Erythroblast (primary cell): ENCODE measurements around the gene POFUT1.

Experiments used
- DNase-seq, 2 experiments: peaks; one replicate each; lab custom pipeline; 2025; lab: John Stamatoyannopoulos, UW
- GATA1 ChIP-seq: IDR thresholded peaks from 2 replicates; pipeline ENCODE4 v1.6.1; 2011; ENCODE audit warnings: low read depth, mild to moderate bottlenecking, control low read depth, low read length, moderate library complexity
- POLR2A ChIP-seq: IDR thresholded peaks from 2 replicates; pipeline ENCODE4 v1.6.1; 2011; ENCODE audit warnings: mild to moderate bottlenecking, low read length

The POFUT1 gene

DNA sequence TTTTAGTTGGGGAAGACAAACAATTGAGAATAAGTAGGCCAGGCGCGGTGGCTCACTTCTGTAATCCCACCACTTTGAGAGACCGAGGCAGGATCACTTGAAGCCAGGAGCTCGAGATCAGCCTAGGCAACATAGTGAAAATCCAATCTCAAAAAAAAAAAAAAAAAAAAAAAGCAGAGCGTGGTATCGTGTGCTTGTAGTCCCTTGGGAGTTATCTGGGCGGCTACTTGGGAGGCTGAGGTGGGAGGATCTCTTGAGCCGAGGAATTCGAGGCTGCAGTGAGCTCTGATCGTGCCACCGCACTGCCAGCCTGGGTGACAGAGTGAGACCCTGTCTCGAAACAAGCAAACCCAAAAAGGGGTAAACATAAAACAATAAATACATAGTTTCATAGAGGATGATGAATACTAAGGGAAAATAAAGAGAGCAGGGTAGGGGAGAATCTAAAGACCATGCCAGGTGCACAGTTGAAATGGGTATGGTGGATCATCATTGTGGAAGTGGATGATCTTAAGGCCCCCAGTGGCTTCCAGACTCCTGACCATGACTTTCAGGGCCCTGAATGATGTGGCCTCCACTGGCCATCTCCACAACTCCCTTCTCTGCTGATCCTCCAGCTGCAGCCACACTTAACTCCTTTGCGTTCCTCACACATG, 947 bp downstream of the POFUT1 start:
- TF ChIP-seq POLR2A: no peak
- TF ChIP-seq GATA1: no peak
- DNase-seq: no peak

DNA sequence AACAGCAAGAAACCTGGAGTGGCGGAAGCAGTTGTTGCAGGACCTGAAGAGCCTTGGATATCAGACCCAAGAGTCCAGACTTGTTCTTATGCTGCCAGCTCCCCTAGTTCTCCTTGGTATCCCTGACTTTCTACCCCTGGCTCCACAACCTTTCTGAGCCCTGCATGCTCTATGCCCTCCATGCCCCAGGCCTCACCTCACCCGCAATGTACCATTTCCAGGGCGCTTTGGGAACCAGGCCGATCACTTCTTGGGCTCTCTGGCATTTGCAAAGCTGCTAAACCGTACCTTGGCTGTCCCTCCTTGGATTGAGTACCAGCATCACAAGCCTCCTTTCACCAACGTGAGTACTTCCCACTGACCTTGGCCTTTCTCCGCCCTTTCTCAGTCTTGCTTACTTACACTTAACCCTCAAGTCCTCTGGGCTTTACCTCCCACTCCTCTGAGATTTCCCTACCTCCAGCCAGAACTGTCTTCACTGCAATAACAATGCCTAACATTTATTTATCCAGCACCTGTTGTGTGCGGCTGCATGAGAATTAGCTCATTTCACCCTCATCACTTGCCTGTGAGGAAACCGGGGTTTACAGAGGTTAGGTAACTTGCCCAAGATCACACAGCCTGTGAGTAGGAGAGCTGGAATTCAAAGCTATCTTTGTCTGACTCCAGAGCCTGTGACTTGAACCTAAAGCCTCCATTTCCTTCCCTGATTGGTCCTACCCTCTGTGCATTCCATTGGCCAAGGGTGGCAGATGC, 2.3 kb downstream of the POFUT1 start:
- TF ChIP-seq POLR2A: no peak
- no peak for TF ChIP-seq GATA1
- DNase-seq: no peak

DNA sequence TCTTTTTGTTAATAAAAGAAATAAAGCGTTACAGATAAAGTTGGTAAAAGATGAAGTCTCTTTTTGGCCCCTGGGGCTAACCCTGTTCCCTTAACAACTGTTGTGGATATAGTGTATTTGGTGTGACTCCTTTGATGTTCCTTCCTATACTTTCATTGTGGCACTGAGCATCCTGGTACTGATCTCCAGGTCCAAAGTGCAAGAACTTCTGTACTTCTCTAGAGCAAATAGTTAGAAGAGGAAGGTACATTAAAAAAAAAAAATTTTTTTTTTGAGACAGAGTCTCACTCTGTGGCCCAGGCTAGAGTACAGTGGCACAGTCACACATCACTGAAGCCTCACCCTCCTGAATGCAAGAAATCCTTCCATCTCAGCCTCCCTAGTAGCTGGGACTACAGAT, 6.2 kb downstream of the POFUT1 start:
- no peak for TF ChIP-seq POLR2A
- TF ChIP-seq GATA1: no peak
- DNase-seq: no peak

DNA sequence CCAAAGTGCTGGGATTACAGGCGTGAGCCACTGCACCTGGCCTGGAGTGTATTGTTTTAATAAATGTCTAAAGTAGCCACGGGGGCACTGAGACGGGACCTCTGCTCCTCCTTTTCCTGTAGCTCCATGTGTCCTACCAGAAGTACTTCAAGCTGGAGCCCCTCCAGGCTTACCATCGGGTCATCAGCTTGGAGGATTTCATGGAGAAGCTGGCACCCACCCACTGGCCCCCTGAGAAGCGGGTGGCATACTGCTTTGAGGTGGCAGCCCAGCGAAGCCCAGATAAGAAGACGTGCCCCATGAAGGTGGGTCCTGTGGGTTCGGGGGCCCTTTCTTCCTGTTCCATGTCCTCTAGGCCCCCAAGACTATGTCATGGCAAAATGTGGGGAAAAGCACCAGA, 7.5 kb downstream of the POFUT1 start:
- DNase-seq: no peak
- TF ChIP-seq POLR2A: no peak
- TF ChIP-seq GATA1: no peak

DNA sequence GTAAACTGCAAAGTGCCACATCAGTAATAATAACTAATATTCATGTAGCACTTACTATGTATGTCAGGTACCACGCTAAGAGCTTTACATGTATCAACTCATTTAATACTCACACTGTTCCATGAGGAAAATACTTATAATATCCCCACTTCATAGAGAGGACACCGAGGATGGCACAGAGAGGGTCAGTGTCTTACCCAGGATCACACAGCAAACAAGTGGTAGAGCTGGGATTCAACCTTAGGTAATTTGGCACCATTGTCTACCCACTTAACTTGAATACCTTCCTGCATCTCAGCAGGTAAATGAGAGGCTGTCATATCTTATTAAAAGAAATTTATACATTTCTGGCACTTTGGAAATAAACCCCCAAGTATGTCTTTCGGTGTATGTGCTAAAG, 8.0 kb downstream of the POFUT1 start:
- no peak for DNase-seq
- TF ChIP-seq GATA1 (no peak), POLR2A (no peak)

DNA sequence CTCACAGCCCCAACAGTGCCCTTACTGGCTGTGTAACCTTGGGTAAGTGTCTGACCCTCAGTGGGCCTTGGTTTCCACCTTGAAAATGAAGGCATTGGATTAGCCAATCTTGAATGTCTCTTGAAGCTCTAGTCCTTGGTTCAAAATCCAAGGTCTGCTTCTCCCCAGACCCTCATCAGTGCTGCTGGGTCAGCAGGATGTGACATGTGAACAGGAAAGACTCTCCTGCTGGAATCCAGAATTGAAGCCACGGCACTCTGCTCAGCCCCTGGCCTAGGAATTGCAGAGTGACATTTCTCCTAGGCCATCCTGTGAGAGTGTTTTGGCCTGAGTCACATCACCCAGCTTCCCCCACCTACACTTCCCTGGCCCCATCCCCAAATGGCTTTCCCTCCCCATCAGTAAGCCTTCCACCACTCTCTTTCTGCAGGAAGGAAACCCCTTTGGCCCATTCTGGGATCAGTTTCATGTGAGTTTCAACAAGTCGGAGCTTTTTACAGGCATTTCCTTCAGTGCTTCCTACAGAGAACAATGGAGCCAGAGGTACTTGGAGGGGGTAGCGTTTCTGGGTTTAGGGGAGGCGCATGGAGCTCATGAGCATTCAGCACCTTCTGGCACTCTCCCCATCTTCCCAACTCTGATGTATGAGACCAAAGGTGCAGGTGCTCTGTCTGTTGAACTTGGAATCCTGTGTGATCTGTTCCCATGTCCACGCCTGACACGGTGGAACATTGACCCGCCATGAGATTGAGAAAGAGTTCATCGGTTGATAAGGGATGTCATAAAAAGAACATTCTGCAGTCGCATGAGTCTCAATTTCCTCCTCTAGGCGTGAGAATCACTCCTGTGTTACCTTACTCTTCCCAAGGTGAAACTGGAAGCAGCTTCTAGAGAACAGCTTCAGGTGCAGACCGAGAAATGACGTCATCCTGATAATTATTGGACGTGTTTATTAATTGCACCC, 8.8 kb downstream of the POFUT1 start:
- no peak for DNase-seq
- TF ChIP-seq POLR2A: no peak
- no peak for TF ChIP-seq GATA1

DNA sequence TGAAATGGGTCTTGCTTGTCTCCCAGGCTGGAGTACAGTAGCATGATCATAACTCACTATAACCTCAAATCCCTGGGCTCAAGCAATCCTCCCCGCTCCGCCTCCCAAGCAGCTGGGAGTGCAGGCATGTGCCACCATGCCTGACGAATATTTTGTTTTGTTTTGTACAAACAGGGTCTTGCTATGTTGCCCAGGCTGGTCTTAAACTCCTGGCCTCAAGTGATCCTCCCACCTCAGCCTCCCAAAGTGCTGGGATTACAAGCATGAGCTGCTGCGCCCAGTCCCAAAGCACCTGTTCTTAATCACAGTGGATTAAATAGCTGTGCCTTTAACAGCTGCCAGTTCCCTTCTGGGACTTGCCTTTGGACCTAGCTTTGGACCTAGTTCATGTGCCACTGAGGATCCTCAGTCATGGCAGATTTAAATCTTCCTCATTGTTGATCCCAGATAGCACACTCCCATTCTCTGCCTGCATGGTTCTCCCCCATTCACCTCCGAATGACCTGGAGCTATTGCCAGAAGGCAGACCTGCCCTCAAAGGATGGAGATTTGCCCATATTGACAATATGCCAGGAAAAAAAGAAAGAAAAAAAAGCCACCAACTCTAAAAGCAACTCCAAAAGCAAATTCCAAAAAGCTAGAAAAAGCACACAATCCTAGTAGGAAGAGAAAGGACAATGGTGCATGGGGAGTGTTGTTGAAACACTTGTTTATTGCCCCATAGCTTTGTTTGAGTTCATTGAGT, 10.6 kb downstream of the POFUT1 start:
- no peak for TF ChIP-seq GATA1
- no peak for TF ChIP-seq POLR2A
- no peak for DNase-seq

DNA sequence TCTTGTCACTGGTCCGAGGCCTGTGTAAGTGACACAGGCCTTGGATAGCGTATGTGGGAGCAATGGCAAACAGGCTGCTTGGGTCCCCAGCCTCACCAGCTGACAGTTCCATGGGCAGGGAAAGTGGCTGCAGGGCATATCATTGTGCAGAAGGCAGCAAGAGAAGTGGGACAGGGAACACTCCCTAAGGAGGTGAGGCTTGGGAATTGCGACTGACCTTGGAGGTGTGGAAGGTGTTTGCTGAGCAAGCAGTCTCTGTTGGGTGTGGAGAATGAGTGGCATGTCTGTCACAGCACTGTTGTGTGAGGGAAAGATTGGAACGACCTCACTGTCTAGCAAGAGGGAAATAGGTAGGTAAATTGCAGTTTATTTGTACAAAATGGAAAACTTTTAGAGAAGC, 16.8 kb downstream of the POFUT1 start:
- no peak for DNase-seq
- TF ChIP-seq POLR2A (no peak), GATA1 (no peak)

DNA sequence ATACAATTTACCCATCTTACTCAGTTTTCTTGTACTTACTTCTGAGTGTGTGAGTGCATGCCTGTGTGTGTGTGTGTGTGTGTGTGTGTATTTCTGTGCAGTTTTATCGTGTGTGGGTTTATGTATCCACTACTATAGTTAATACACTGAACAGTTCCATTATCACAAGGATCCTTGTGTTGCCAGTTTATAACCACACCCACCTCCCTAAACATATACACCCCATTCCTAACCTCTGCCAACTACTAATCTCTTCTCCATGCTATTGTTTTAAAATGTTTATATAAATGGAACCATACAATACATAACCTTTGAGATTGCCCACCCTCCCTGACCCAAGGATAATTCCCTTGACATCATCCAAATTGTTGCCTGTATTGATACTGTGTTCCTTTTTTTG, 18.7 kb downstream of the POFUT1 start:
- peak; percentile 24 to 51 for DNase-seq
- no peak for TF ChIP-seq POLR2A
- no peak for TF ChIP-seq GATA1

DNA sequence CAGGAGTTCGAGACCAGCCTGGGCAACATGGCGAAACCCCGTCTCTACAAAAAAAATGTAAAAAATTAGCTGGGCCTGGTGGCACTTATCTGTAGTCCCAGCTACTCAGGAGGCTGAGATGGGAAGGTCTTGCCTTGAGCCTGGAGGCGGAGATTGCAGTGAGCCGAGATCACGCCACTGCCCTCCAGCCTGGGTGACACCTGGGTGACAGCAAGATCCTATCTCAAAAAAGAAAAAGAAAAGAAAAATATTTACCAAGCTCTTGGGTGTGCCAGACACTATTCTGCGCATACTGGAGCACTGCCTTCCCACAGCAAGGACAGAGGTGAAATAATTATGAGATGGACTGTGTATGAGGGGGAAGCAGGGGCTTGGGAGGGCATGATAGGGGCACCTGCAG, 19.6 kb downstream of the POFUT1 start:
- DNase-seq: peak in 1 of 2 experiments; percentile 37

DNA sequence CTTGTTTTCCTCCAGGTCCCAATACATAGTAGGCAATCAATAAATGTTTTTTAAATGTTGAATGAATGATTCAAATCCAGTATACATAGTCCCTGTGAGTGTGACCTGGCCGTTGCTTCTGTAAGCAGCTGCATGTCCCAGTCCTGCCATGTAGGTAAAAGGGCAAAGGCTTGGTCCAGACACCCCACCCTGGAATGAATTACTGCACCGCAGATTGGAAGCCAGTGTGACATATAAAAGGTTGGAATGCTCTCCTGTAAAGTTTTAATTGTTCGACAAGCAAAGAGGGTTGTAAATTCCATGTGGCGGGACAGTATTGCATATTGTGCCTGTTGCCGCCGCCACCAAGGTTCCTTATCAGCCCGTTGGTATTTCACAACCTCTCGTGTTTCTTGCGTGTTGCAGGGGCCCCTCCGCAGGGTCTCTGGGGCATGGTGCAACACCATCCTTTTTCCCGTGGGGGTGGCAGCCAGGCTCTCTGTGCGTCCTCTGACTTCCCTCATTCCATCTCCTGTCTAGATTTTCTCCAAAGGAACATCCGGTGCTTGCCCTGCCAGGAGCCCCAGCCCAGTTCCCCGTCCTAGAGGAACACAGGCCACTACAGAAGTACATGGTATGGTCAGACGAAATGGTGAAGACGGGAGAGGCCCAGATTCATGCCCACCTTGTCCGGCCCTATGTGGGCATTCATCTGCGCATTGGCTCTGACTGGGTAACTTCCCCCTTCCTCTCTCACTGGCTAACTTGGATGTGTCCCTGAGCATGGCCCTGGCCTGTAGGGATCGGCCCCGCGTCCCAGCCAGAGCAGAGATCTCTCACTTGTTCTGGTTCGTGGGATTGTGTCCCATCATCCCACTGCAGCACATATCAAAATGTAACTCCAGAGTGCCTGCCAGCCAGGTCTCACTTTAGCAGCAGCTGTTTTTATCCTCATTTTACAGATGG, 20.3 kb downstream of the POFUT1 start:
- no peak for DNase-seq
- TF ChIP-seq POLR2A (no peak), GATA1 (no peak)

More for the DNA sequence above, 19.6 kb downstream of the POFUT1 start:
- TF ChIP-seq GATA1: no peak
- no peak for TF ChIP-seq POLR2A

DNA sequence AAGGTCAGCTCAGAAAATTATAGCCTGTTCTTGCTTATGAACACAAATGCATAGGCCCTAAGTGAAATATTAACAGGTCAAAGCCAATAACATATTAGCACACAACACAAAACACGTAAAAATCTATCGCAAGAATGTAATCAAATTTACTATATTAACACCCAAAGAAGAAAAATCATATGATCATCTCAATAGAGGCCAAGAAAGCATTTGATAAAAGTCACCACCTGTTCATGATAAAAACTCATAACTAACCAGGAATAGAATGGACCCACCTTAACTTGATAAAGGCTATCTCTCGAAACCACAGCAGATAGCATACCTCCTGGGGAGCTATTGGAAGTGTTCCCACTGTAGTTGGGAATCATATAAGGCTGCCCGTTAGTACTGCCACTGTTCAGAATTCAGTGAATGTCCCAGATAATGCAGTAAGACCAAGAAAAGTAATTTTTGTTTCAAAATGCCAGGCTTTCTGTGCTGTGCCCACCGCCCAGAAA, 21.6 kb downstream of the POFUT1 start:
- TF ChIP-seq GATA1 (no peak), POLR2A (no peak)
- DNase-seq: no peak

DNA sequence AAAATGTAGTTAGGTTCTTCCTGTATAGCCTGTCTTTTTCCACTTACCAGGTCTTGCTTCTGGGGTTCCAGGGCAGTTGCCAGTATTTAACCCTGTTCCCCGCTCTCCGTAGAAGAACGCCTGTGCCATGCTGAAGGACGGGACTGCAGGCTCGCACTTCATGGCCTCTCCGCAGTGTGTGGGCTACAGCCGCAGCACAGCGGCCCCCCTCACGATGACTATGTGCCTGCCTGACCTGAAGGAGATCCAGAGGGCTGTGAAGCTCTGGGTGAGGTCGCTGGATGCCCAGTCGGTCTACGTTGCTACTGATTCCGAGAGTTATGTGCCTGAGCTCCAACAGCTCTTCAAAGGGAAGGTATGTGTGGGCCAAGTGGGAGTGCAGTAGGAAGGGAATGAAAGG, 23.0 kb downstream of the POFUT1 start:
- no peak for TF ChIP-seq POLR2A
- TF ChIP-seq GATA1: no peak

More for the DNA sequence above, 23.0 kb downstream of the POFUT1 start:
- DNase-seq: no peak
